ENCODE results near the gene SEC16B.

SEC16B gene

DNA sequence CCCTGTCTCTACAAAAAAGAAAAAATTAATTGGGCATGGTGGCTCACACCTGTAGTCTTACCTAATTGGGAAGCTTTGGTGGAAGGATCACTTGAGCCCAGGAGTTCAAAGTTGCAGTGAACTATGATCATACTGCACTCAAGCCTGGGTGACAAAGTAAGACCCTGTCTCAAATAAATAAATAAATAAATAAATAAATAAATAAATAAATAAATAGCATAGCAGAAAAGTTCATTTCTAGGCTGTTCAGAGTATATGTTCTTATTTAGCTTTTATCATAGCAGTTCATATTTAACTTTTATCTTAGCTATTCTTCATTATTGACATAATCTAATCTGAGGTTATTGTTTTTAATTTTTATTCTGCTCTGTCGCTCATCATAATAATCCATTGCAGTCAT is 8.7 kb upstream of the SEC16B start:
- no peak for DNase-seq

- no peak for DNase-seq
These were observed 7.3 kb upstream of the SEC16B start for GRCh38 chr1:177977141-177977540.

GRCh38 chr1:177976596-177976995 is 6.7 kb upstream of the SEC16B start:
- no peak for DNase-seq

DNA sequence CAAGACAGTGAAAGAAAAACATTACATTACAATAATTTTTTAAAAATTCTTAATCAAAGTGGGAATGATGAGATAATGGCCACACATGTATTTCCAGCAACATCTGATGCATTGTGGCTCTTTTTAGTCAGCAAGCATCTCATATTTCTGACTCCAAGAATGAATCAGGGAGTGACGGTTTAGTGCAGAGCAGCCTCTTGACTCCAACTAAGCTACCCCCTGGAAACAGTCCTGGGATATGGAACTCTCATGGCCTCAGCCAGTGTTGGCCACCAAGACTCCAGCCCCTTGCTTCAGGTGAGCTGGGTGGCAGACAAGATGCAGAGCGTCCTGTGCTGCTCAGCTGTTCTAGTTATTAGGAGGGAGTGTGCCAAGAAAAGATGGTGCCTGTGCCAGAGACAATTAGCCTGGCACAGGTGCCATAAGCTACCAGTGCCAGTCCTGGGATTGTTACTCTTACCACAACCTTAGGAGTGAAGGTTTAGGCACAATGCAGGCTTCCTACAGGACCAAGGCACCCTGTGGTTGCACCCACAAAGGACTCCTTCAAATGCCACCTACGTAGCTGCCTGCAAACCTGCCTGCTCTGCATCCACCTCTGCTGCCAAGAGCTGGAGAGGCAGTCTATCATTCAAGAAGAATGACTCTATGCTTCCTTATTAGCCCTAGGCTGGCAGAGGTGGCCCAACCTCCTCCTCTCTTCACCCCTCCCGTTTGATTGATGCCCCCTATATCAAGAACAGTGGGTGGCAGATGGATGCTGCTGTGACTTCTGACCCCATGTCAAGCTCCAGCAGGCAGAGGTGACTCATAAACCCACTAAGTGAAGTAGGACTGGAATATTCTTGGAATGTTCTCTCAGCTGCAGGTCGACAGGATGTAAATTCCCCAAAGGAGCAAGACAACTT is 6.0 kb upstream of the SEC16B start:
- DNase-seq: no peak

DNA sequence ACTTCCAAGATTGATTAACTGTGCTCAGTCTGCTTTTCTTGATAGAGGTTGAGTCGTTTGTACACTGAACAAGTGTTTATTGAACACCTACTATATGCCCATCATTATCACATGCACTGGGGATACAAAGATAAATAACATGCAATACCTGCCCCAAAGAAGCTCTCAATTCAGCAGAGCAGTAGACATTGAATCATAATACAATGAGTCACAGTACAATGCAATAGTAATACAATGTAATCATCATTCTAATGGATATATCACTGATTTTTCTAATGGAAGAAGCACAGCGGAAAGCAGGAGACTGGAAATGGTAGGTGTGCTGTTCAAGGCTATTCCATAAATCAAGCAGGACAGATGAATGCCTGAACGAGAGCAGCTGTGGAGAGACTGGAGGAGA is 3.7 kb upstream of the SEC16B start:
- no peak for DNase-seq

GRCh38 chr1:177969109-177969508 is 749 bp downstream of the SEC16B start:
- DNase-seq: no peak

DNA sequence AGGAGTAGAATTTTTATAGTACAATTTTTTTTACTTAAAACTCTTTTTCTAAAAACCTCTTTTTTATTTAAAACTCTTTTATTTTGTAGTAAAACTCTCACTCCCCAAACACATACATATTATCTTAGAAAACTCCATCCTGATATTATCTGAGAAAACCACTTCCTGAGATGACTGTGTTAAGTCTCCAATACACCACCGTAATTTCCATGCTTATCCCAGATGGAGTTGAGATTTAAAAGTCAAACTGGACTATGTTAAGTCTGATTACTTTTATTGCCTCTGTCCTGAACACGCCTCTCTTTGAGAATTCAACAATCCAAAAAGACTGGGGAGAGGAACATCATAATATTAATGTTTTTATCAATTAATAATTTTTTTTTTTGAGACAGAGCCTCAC is 3.7 kb downstream of the SEC16B start:
- no peak for DNase-seq

- DNase-seq: no peak
These were observed 4.6 kb downstream of the SEC16B start for GRCh38 chr1:177965293-177965692.

DNA sequence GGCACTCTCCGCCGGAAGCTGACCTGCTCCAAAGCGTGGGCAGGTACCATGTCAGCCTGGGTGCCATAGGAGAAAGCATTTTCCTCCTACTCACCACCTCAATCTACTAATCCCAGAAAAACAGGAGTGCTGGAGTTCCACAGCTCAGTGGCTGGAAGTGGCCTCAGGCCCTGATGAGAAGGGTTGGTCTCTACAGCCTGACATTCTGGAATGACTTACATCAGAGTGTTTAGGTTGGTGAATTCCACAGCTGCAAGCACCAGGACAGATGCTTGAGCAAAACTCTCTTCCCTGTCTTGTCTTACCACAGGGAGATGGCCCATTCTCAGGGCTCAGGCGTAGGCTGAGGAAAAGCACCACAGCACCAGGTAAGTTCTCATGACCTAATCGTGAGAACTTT is 5.5 kb downstream of the SEC16B start:
- DNase-seq: no peak

DNA sequence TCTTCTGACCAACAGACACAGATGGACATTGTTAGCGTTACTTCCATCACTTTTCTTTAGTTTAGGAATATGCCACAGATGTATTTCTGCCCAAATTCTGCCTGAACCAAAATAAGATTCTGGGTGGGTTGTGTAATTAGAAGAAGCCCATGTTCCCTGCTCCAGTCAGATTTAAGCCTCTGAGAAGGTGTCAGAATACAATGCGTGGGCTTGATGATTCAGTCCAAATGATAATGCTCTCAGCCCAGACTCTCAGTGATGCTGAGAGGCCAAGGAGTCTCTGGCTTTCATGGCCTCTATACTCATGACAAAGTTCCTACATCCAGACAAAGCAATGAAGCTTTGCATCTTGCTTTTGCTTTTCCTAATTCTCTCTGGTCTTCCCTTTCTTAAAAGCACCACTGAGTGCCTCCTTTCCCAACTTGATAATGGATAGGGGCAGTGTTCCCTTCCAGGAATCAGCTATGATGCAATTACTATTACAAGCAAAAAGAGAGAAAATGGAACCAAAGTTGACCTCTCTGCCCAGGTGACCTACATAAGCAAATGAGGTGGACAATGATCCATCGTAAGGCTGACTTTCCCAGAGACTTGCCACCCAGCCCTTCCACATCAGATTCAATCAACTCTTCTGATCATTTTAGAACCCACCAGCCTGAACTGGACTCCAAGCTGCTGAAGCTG is 8.8 kb downstream of the SEC16B start:
- no peak for DNase-seq

DNA sequence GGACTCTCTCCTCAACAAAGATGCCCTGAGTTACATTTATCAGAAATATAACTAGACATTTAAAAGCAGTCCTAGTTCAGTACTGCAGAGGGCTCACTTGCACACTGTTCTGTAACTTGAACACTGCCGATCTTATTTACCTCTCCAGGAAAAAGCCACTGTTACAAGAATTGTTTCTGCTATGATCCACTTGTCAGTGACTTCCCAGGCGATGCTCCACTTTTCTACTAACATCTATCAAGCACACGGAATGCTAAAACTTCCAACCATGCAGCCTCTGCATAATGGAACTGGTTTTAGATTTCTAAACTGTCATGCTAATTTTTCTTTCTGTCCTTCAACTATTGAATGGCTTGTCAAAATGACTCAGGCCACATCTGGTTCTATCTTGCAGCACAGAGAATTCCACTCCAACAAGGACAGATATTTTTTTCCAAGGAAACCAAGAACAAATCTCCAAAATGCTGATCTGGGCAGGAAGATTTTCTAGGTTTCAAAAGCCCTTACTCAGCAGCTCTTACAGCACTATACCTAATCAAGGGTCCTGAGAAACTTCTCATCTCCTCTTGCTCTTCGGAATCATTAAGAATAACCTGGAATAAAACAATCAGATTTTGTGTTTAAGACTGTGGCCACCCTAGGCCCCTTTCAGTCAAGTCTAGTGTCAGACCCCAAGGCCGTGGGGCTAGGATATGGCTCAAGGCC is 9.9 kb downstream of the SEC16B start:
- DNase-seq: no peak

GRCh38 chr1:177958092-177958491 is 11.8 kb downstream of the SEC16B start:
- no peak for DNase-seq

- DNase-seq: no peak
These were observed 15.8 kb downstream of the SEC16B start for GRCh38 chr1:177954076-177954475.

GRCh38 chr1:177953549-177953948 is 16.3 kb downstream of the SEC16B start:
- no peak for DNase-seq

DNA sequence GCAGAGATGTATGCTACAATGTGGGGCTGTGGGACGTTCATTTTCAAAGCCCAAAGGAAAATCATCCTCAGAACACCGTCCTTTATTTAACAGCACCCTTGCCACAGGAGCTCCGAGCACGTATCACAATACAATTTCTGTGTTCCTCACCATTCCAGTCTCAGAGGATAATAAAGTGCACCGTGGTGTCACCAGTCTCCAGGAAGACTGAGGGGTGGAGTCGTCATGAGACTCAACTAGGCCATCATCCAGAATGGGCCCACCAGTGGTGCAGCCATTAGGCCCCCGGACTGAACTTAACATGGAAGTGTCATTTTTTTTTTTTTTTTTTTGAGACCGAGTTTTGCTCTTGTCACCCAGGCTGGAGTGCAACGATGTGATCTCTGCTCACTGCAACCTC is 17.2 kb downstream of the SEC16B start:
- DNase-seq: no peak

DNA sequence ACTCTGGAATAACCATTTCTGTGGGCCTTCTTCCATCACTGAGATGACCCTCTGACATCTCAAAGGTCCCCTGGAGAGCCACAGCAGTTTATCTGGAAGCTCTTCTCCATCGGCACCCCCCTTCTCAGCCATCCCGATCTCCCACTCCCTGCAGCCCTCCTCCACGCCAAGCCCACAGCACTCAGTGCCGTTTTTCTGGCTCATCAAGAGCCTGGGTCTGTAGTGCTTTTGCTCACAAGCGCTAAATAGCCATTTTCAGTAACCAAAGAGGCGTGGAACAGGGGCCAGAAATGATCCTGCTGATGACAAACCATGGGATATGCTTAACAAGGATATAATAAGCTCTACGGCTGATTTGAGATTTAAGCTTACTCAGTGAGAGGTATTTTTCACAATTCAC is 17.6 kb downstream of the SEC16B start:
- DNase-seq: no peak

GRCh38 chr1:177950506-177950905 is 19.4 kb downstream of the SEC16B start:
- no peak for DNase-seq

DNA sequence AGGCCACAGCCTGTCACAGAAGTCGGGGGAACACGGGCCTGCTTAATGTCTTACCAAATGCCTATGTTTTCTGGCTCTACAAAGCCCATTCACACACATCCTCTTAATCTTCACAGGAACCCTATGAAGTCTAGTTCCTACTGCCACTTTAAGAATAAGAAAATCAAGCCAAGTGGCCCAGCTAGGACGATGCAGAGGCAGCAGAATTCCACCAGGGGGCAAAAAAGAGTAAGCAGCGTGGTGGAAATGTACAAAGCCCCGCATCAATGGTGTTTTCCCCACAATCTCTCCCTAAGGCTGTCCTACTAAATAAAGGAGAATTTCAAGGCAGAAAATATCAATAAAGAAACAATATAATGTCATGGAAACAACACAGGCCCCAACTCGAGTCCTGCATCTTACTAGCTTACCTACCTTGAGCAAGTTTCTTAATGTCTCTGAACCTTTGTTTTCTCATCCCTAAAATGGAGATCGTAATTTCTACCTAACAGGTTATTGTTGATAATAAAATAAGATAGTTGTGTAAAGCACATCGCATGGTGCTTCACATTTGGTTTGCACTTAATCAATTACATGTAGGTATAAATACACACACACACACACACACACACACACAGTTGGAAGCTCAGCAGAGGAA is 21.4 kb downstream of the SEC16B start:
- peak; percentile 77 for DNase-seq

DNA sequence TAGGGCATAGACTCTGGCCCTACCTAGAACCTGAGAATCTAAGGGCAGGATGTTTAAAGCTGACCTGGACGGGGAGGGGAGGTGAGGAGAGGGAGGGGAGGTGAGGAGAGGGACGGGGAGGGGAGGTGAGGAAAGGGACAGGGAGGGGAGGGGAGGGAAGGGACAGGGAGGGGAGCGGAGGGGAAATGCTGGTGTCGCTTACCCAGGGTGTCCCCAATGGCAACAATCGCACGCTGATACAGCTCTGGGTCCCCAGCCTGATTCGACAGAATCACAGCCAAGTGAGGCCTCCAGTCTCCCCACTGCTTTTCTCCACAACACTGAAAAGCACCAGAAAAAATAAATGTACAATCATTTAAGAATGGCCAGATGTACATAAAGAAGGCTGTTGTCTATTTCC is 22.2 kb downstream of the SEC16B start:
- no peak for DNase-seq

DNA sequence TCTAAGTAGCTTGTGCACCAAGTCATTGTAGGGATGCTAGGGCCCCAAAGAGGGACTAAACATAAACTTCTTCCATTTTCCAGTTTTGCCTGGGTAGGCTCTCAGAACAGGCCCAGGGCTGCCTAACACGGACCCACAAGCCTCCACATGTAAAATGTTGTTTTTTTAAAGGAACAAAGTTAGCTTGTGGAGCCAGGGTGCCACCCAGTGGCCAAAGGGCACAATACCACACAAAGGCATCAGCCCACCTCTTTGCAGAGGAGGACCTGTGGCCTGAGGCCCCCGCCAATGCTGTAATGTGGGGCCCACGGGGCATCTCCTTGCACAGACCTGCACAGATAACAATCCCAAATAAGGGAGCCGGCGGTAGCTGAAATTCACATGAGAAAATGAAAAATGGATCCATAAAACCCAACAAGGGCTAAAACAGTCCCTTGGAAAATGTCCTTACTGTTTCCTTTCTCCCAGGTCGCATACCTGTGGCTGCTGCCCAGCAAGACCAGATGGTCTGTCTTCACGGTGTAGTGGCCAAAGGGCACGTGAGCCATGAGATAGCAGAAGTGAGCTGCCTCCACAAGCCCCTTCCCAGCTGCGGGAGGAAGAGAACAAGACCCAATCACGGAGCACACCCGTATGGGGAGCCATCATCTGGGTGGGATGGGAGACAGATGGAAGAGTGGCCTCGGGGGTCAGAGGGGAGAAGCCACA is 23.8 kb downstream of the SEC16B start:
- peak; percentile 77 for DNase-seq

GRCh38 chr1:177944016-177944949 is 25.6 kb downstream of the SEC16B start:
- DNase-seq: peak; percentile 56
